ENCODE results near the gene GGA1.

DNA sequence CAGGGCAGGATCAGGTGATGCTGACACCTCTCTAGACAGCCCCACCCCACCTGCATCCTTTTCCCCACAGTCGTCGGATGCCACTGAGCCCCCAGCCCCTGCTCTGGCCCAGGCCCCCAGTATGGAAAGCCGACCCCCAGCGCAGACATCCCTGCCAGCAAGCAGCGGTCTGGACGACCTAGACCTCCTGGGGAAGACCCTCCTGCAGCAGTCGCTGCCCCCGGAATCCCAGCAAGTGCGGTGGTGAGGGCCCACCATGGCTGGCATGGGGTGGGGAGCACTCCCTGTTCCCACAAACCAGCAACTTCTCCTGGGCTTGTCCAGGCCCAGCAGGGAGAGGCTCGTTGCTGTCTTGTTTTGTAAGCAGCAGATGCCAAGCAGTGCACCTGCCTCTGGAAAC is 21.3 kb downstream of the GGA1 start:
- TF ChIP-seq, protein P1, sequence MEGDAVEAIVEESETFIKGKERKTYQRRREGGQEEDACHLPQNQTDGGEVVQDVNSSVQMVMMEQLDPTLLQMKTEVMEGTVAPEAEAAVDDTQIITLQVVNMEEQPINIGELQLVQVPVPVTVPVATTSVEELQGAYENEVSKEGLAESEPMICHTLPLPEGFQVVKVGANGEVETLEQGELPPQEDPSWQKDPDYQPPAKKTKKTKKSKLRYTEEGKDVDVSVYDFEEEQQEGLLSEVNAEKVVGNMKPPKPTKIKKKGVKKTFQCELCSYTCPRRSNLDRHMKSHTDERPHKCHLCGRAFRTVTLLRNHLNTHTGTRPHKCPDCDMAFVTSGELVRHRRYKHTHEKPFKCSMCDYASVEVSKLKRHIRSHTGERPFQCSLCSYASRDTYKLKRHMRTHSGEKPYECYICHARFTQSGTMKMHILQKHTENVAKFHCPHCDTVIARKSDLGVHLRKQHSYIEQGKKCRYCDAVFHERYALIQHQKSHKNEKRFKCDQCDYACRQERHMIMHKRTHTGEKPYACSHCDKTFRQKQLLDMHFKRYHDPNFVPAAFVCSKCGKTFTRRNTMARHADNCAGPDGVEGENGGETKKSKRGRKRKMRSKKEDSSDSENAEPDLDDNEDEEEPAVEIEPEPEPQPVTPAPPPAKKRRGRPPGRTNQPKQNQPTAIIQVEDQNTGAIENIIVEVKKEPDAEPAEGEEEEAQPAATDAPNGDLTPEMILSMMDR (conservative IDR thresholded peaks at IDR 0.05), result no peak
- no peak for TF ChIP-seq EZH2 (IDR thresholded peaks at IDR 0.05; ENCODE audit: low read depth)

Data from PC-9 (cell line).